ENCODE measurements around the gene CXCL3.

The CXCL3 gene

DNA sequence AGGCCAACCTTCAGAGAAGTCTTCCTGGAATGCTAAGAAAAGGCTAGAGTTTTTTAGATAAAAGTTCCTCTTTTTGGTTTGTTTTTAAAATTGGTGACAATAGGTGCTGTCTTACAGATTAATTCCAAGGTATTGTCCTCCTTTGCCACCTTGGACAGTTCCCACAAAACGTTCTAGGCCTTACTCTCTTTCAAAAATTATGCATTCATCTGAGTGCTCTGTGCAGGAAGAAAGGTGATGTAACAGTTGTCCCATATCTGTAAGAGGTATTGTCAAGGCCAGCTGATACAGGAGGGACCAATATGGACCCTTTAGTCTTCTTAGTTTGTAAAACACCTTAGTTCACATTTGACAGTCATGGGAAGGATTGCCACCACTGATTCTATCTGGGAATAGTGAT, 24.2 kb downstream of the CXCL3 start:
- TF ChIP-seq CTCF (IDR thresholded peaks at IDR 0.05; ENCODE audit: low read depth, low read length, missing control alignments) = no peak
- in situ Hi-C loops (cut with HindIII; ENCODE audit: low sequenced_read_pairs) = no loop called here
- H3K4me3 ChIP-seq (ENCODE audit: low read depth, low read length) = no peak overlapping the region
- no peak for DNase-seq (ENCODE audit: low read depth)

GRCh38 chr4:74013264-74013663, 25.2 kb downstream of the CXCL3 start:
- in situ Hi-C loops (cut with HindIII; ENCODE audit: low sequenced_read_pairs) = no loop called here
- DNase-seq (ENCODE audit: low read depth) = no peak
- no peak for TF ChIP-seq CTCF (IDR thresholded peaks at IDR 0.05; ENCODE audit: low read depth, low read length, missing control alignments)
- H3K4me3 ChIP-seq (ENCODE audit: low read depth, low read length) = no peak overlapping the region

- in situ Hi-C loops (cut with HindIII; ENCODE audit: low sequenced_read_pairs) = no loop called here
- no peak overlapping the region for H3K4me3 ChIP-seq (ENCODE audit: low read depth, low read length)
- no peak for TF ChIP-seq CTCF (IDR thresholded peaks at IDR 0.05; ENCODE audit: low read depth, low read length, missing control alignments)
- no peak for DNase-seq (ENCODE audit: low read depth)
These were observed 26.4 kb downstream of the CXCL3 start for GRCh38 chr4:74012130-74012529.

GRCh38 chr4:74009307-74009706, 29.2 kb downstream of the CXCL3 start:
- DNase-seq (ENCODE audit: low read depth) = no peak
- no peak for TF ChIP-seq CTCF (IDR thresholded peaks at IDR 0.05; ENCODE audit: low read depth, low read length, missing control alignments)
- in situ Hi-C loops (cut with HindIII; ENCODE audit: low sequenced_read_pairs) = no loop called here
- H3K4me3 ChIP-seq (ENCODE audit: low read depth, low read length) = no peak overlapping the region

GRCh38 chr4:74006009-74006476, 32.4 kb downstream of the CXCL3 start:
- peak; percentile 65 for DNase-seq (ENCODE audit: low read depth)

DNA sequence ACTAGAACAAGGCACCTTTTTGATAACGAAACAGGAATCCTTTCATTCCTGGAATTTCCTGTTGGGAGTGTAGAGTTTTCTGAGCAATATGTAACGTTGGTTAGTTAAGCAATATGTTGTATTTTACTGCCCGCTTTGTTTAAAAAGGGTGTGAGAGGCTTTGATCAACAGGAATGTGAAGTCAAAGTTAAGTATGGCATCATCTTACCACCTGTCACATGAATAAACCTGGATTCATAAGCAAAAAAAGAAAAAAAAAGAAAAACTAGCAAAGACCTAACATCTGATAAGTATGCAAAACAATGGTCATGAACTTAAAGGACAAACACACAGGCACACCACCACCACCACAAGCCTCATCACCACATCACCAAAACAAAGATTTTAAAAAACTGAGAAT, 33.0 kb downstream of the CXCL3 start:
- no peak for TF ChIP-seq CTCF (IDR thresholded peaks at IDR 0.05; ENCODE audit: low read depth, low read length, missing control alignments)
- no peak for DNase-seq (ENCODE audit: low read depth)
- H3K4me3 ChIP-seq (ENCODE audit: low read depth, low read length) = no peak overlapping the region
- in situ Hi-C loops (cut with HindIII; ENCODE audit: low sequenced_read_pairs) = no loop called here

More at GRCh38 chr4:74006009-74006476, 32.4 kb downstream of the CXCL3 start:
- H3K4me3 ChIP-seq (ENCODE audit: low read depth, low read length) = no peak overlapping the region
- no peak for TF ChIP-seq CTCF (IDR thresholded peaks at IDR 0.05; ENCODE audit: low read depth, low read length, missing control alignments)
- in situ Hi-C loops (cut with HindIII; ENCODE audit: low sequenced_read_pairs) = no loop called here

DNA sequence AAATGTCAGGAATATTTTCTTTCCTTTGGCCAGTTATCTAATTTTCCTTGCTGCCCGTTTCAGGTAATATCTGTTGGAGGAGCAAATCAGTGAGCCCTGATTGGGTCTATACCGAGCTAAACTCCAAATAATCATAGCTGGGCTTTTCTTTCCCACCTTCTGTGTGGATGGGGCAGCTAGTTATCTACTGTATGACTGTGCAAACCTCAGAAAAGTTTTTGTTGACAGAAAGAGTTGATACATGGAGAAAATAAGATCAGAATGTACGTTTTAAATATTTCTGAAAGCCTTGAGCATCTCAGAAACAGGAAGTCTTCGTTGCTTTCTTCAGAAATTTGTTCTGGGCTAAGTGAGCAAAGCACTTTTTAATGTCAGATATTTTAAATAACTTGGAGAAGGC, 33.8 kb downstream of the CXCL3 start:
- no peak overlapping the region for H3K4me3 ChIP-seq (ENCODE audit: low read depth, low read length)
- no peak for TF ChIP-seq CTCF (IDR thresholded peaks at IDR 0.05; ENCODE audit: low read depth, low read length, missing control alignments)
- DNase-seq (ENCODE audit: low read depth) = no peak
- in situ Hi-C loops (cut with HindIII; ENCODE audit: low sequenced_read_pairs) = no loop called here

All from astrocyte of the cerebellum (primary cell).